COLO668 (cell line): ENCODE measurements around the gene PHETA1.

Experiments used
- DNase-seq: peaks from one replicate; lab custom pipeline; 2025; ENCODE audit not compliant: unreplicated experiment; lab: John Stamatoyannopoulos, UW

The PHETA1 gene

DNA sequence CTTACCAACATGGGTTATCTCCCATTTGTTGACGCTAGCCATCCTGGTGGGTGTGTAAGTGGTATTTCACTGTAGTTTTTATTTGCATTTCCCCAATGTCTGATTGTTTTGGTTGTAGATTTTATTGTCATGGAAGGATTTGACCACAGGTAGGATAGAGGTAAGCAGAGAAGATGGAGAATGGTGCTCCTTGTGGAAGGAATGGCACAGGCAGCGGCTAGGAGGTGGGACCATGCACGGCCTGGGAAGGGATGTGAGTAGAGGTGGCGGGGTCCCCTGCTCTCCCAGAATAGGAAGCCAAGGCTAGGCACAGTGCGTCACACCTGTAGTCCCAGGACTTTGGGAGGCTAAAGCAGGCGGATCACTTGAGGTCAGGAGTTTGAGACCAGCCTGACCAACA lies 41.4 kb downstream of the PHETA1 start:
- DNase-seq: no peak

DNA sequence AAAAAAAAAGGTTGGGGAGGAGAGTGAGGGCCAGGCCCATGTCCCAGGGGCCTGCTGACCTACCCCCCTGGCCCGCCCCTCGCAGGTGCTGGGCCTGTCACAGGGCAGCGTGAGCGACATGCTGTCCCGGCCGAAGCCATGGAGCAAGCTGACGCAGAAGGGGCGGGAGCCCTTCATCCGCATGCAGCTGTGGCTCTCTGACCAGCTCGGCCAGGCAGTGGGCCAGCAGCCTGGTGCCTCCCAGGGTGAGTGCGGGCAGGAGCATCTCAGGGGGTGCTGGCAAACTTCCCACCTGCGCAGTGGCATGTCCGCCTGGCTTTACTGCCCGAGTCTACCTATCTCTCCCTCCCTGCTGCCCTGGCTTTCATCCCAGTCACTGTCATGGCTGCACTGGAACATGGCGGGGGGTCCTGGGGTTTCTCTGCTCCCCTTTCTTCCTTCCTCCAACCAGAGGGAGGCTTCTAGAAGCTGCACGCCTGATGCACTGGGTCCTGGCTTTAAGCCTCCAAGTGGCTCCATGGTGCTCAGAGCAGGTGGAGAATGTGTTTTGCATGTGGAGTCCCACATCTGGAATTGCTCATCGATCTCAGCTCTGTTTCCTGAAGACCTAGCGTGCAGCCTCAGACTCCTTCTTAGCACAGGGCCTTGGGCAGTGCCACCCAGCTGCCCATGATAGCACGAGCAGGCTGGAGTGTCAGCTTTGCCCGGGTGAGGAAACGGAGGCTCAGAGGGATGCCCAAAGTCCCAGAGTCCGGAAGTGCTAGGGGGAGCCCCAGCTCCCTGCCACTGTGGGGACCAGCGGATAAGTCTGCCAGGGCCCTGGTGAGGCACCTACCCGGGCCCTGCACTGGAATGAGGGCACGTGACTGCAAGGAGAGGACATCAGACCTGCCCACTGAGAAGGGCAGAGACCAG lies 46.3 kb downstream of the PHETA1 start:
- no peak for DNase-seq

GRCh38 chr12:111321317-111321716 lies 47.6 kb downstream of the PHETA1 start:
- DNase-seq: no peak

- no peak for DNase-seq
Measured at GRCh38 chr12:111320258-111321050, 48.4 kb downstream of the PHETA1 start.

DNA sequence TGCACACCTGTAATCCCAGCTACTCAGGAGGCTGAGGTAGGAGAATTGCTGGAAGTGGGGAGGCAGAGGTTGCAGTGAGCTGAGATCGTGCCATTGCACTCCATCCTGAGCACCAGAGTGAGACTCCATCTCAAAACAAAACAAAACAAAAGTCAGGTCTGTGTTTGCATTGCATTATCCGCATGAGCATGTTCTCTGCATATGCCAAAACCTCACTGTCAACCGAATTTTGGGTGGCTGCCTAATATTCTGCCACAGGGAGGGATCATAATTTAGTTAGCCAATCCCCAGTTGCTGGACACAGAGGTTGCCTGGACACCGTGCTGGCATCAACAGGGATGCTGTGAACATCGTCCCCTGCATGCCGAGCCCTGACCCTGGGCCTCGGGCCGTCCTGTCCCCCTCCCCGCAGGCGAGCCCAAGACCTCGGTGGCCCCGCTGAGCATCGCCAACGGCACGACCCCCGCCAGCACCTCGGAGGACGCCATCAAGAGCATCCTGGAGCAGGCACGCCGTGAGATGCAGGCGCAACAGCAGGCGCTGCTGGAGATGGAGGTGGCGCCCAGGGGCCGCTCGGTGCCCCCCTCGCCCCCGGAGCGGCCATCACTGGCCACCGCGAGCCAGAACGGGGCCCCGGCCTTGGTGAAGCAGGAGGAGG lies 49.2 kb downstream of the PHETA1 start:
- DNase-seq: no peak

GRCh38 chr12:111318450-111318849 lies 50.4 kb downstream of the PHETA1 start:
- DNase-seq: no peak

DNA sequence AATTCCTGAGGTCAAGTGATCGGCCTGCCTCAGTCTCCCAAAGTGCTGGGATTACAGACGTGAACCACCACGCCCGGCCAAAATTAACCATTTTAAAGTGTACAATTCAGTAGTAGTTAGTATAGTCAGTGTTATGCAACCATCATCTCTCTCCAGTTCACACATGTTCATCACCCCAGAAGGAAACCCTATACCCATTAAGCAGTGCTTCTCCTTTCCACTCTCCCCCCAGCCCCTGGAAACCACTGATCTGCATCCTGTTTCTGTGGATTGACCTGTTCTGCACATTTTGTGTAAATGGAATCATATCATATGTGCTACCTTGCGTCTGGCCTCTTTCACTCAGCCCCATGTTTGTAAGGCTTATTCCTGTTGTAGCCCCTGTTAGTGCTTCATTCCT lies 52.2 kb downstream of the PHETA1 start:
- DNase-seq: no peak

GRCh38 chr12:111314953-111315539 lies 53.8 kb downstream of the PHETA1 start:
- DNase-seq: no peak

- peak; percentile 56 for DNase-seq
Measured at GRCh38 chr12:111313833-111314259, 55.0 kb downstream of the PHETA1 start.

GRCh38 chr12:111312708-111313107 lies 56.2 kb downstream of the PHETA1 start:
- DNase-seq: no peak

DNA sequence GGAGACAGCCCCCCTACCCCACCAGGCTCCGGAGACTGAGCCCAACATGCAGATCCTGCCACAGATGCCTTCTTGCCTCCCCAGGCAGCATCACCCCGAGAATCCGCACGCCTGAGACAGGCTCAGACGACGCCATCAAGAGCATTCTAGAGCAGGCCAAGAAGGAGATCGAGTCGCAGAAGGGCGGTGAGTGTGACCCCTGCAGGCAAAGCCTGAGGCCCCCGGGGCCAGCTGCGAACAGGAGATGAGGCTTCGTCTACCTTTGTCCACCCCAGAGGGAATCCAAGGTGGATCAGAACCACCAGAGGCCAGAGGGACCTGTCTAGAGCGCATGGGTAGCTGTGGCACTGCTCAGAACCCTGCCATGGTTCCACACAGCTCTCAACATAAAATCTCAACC lies 56.9 kb downstream of the PHETA1 start:
- no peak for DNase-seq

DNA sequence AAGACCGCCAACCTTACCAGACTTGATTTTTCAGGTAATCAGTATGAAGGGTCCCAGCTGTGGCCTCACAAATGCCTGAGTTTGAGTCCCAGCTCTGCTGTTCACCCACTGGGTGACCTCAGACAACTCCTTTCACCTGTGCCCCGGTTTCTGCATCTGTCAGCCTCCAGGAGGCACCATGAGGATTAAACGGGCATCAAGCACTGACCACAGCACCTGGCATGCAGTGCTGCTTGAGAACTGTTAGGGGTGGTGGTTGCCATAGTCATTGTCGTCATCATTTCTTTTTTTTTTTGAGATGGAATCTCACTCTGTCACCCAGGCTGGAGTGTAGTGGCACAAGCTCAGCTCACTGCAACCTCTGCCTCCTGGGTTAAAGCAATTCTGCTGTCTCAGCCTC lies 57.9 kb downstream of the PHETA1 start:
- no peak for DNase-seq
